Tibial nerve (tissue), 4 donors: ENCODE measurements around the gene CFAP299. TPM values are rescaled to one million over a fixed set of nuclear protein-coding genes. Genes with fewer than 3 reads are reported as not detected.
"Not testable (repeated sequence)": the region's sequence is repeated elsewhere in the genome, so short reads cannot be mapped to it uniquely, and the experiment has no call there.

Experiments used
- DNase-seq, 2 donors: peaks; one replicate each; pipeline ENCODE4 v3.0.0-alpha.2; 2019; ENCODE audit warnings: low spot score in 2 of 2
- H3K27ac ChIP-seq, 4 donors: fragments of 200-600 bp; sonication (generic) in 3 of 4; one replicate each; pipeline ENCODE4 v1.5.1; 2017 to 2019; ENCODE audit warnings: mild to moderate bottlenecking in 1 of 4
- H3K27me3 ChIP-seq, 2 donors: fragments of 200-600 bp; sonication (generic) in 1 of 2; one replicate each; pipeline versions ENCODE4 v1.5.1 to v1.6.0; 2017 to 2019
- H3K36me3 ChIP-seq, 3 donors: fragments of 200-600 bp; sonication (generic); one replicate each; pipeline ENCODE4 v1.5.1; 2018 to 2019
- H3K4me1 ChIP-seq, 4 donors: fragments of 200-600 bp; sonication (generic) in 3 of 4; one replicate each; pipeline ENCODE4 v1.5.1; 2017 to 2019
- H3K4me3 ChIP-seq, 4 donors: fragments of 200-600 bp; sonication (generic) in 3 of 4; one replicate each; pipeline ENCODE4 v1.5.1; 2017 to 2019; ENCODE audit warnings: mild to moderate bottlenecking in 1 of 4, moderate library complexity in 1 of 4
- H3K9me3 ChIP-seq, 4 donors: fragments of 200-600 bp; sonication (generic) in 3 of 4; one replicate each; pipeline ENCODE4 v1.5.1; 2017 to 2019
- CTCF ChIP-seq, 5 experiments: fragments of 200-600 bp in 3 of 5; fragments of 450-650 bp in 2 of 5; sonication (generic) in 3 of 5; IDR thresholded peaks; one replicate each; pipeline ENCODE4 v1.5.1; 2016 to 2019; ENCODE audit warnings: antibody characterized with exemption in 5 of 5, mild to moderate bottlenecking in 3 of 5, moderate library complexity in 2 of 5
- EP300 ChIP-seq, 2 donors: sonication (generic); formaldehyde crosslinking; IDR thresholded peaks; one replicate each; pipeline ENCODE4 v1.6.1; 2017; ENCODE audit warnings: antibody characterized with exemption in 2 of 2, mild to moderate bottlenecking in 1 of 2
- POLR2A ChIP-seq, 2 donors: fragments of 450-650 bp; IDR thresholded peaks; one replicate each; pipeline ENCODE4 v1.6.1; 2017; ENCODE audit warnings: antibody characterized with exemption in 2 of 2, mild to moderate bottlenecking in 2 of 2, moderate library complexity in 2 of 2
- WGBS, 2 donors: methylation state at CpG; one replicate each; pipeline ENCODE4 v1.1.5; 2018; 5-methylcytosine and 5-hydroxymethylcytosine counted together
- total RNA-seq, 4 donors: library from RNA; depleted of rRNA; stranded (reverse); fragments of >200 nt; gene quantifications; one replicate each; pipeline ENCODE4 v1.1.0, GENCODE V29; 2016

Gene CFAP299
- under 1 TPM in 3 of 4 donors, not detected in 1; under 0.01 to 0.87 (median 0.39) TPM for total RNA-seq

- peak; percentile 49 to 68 for DNase-seq
- 1% methylated on average over 27 to 49 of the region's 49 CpGs for WGBS, 2 donors
- no peak for TF ChIP-seq POLR2A (IDR thresholded peaks at IDR 0.05)
- peak in 1 of 2 donors; percentile 19 for TF ChIP-seq EP300 (IDR thresholded peaks at IDR 0.05)
- TF ChIP-seq CTCF (IDR thresholded peaks at IDR 0.05): peak; percentile 8 to 60 (median 38)
- H3K27me3 ChIP-seq: peaks cover 0 to 6% of the 10 kb centered on the region in 2 donors
- peak within 1 kb of the TSS; percentile 42 to 65 (median 54) for H3K4me3 ChIP-seq
- peaks cover 0 to 17% (median 3%) of the 10 kb centered on the region in 4 donors for H3K4me1 ChIP-seq
- no peaks in the 10 kb centered on the region for H3K9me3 ChIP-seq
- no peaks in the 10 kb centered on the region for H3K36me3 ChIP-seq
- no peak within 1 kb of the TSS for H3K27ac ChIP-seq
Measured at GRCh38 chr4:80335554-80336358, at the start of gene CFAP299. Gene CFAP299 (plus strand): TSS chr4:80335730.

- no peak for DNase-seq
- WGBS, 2 donors: 49 to 54% methylated on average over 7 of the region's 7 CpGs
- Histone ChIP-seq H3K27me3 (no peaks in the 10 kb centered on the region), H3K27ac (no peak overlapping the region), H3K4me3 (no peak overlapping the region), H3K4me1 (no peaks in the 10 kb centered on the region), H3K36me3 (no peaks in the 10 kb centered on the region), H3K9me3 (no peaks in the 10 kb centered on the region)
- TF ChIP-seq CTCF (IDR thresholded peaks at IDR 0.05) (no peak), POLR2A (IDR thresholded peaks at IDR 0.05) (no peak), EP300 (IDR thresholded peaks at IDR 0.05) (no peak)
Measured at GRCh38 chr4:80286451-80286850, 49.1 kb upstream of the CFAP299 start.

- not testable (repeated sequence) for H3K36me3 ChIP-seq, H3K9me3 ChIP-seq, H3K27me3 ChIP-seq, DNase-seq, H3K4me3 ChIP-seq, H3K27ac ChIP-seq, H3K4me1 ChIP-seq
- WGBS, 2 donors: 91 to 100% methylated on average over 2 of the region's 2 CpGs
Measured at GRCh38 chr4:80290665-80291064, 44.9 kb upstream of the CFAP299 start.

- H3K9me3 ChIP-seq: no peaks in the 10 kb centered on the region
- H3K4me3 ChIP-seq: no peak overlapping the region
- H3K27ac ChIP-seq: no peak overlapping the region
- H3K4me1 ChIP-seq: no peaks in the 10 kb centered on the region
- TF ChIP-seq POLR2A (IDR thresholded peaks at IDR 0.05) (no peak), EP300 (IDR thresholded peaks at IDR 0.05) (no peak), CTCF (IDR thresholded peaks at IDR 0.05) (no peak)
- 82 to 89% methylated on average over 2 of the region's 2 CpGs for WGBS, 2 donors
- H3K36me3 ChIP-seq: no peaks in the 10 kb centered on the region
- H3K27me3 ChIP-seq: no peaks in the 10 kb centered on the region
- DNase-seq: no peak
Measured at GRCh38 chr4:80294206-80294605, 41.3 kb upstream of the CFAP299 start.

GRCh38 chr4:80295336-80295735 is 40.2 kb upstream of the CFAP299 start:
- Histone ChIP-seq H3K27me3 (no peaks in the 10 kb centered on the region), H3K4me3 (no peak overlapping the region), H3K36me3 (no peaks in the 10 kb centered on the region), H3K4me1 (no peaks in the 10 kb centered on the region), H3K27ac (no peak overlapping the region), H3K9me3 (no peaks in the 10 kb centered on the region)
- DNase-seq: no peak
- 48 to 53% methylated on average over 3 of the region's 3 CpGs for WGBS, 2 donors
- TF ChIP-seq CTCF (IDR thresholded peaks at IDR 0.05): no peak
- no peak for TF ChIP-seq POLR2A (IDR thresholded peaks at IDR 0.05)
- no peak for TF ChIP-seq EP300 (IDR thresholded peaks at IDR 0.05)
